GM12878 (cell line): Measurements from ENCODE around the gene ANO4.

Experiments
- EZH2 ChIP-seq: IDR thresholded peaks from 2 replicates; pipeline ENCODE4 v1.6.1; 2012; ENCODE audit warnings: low read depth, mild to moderate bottlenecking, control low read depth, inconsistent platforms, low read length, borderline replicate concordance; ENCODE audit not compliant: control insufficient read depth
- HDGF ChIP-seq: fragments of 450-650 bp; IDR thresholded peaks from 2 replicates; pipeline ENCODE4 v1.6.1; 2016; ENCODE audit warnings: antibody characterized with exemption
- RCOR1 ChIP-seq: conservative IDR thresholded peaks from 2 replicates; pipeline ENCODE4 v1.6.1; 2012; ENCODE audit warnings: low read depth, low read length, improper control_type of control experiment
- ZNF274 ChIP-seq: IDR thresholded peaks from one replicate; pipeline ENCODE4 v1.8.0; 2011; ENCODE audit not compliant: insufficient read length, insufficient read depth
- TF ChIP-seq, protein P1 (sequence below): IDR thresholded peaks from 2 replicates; pipeline ENCODE4 v1.6.1; 2012; ENCODE audit warnings: improper control_type of control experiment, low read depth, low read length; ENCODE audit not compliant: insufficient replicate concordance
- TF ChIP-seq, protein P2 (sequence below), 3 experiments: IDR thresholded peaks in 2 of 3; conservative IDR thresholded peaks in 1 of 3; 2 replicates each; pipeline ENCODE4 v1.5.1; 2011; ENCODE audit warnings: low read depth in 3 of 3, low read length in 3 of 3, mild to moderate bottlenecking in 3 of 3, control low read depth in 2 of 3, moderate library complexity in 2 of 3, inconsistent platforms in 1 of 3, mixed read lengths in 1 of 3; ENCODE audit not compliant: control insufficient read depth in 2 of 3, insufficient read depth in 1 of 3; ENCODE audit errors: extremely low read depth in 1 of 3
- TF ChIP-seq, protein P3 (sequence below): fragments of 450-650 bp; IDR thresholded peaks from 2 replicates; pipeline ENCODE4 v1.6.1; 2017; ENCODE audit warnings: mild to moderate bottlenecking
- TF ChIP-seq, protein P4 (sequence below): fragments of 450-650 bp; IDR thresholded peaks from 2 replicates; pipeline ENCODE4 v1.6.1; 2018; ENCODE audit warnings: mild to moderate bottlenecking, low read depth, moderate library complexity; ENCODE audit not compliant: partially characterized antibody

DNA sequence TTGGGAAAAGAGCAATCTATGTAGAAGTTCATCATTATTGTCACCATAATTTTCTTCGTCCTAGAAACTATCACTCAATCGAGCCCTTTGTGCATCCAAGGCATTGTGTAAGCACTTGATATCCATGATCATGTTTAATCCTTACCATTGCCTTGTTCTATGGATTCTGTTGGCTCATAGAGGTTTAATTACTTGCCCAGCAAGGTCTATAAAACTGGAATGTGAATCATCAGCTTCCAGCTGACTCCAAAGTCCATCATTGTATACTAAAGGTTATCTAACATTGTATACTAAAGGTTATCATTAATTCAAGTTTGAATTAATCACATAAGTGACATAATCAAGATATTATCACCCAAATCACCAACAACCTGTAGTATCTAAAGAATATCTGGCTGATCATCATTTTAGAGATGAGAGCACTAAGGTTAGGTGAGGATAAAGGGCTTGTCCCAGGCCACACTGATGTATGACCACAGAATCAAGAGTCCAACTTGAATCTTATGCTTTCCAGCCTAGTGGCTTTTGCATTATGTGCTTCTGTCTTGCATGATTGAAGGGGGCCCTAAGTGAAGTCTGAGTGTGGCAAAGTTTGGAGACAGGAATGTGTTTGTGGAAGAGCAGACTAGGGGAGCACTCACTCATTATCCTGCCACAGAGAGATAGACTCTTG is 188.1 kb downstream of the ANO4 start:
- TF ChIP-seq, protein P1, sequence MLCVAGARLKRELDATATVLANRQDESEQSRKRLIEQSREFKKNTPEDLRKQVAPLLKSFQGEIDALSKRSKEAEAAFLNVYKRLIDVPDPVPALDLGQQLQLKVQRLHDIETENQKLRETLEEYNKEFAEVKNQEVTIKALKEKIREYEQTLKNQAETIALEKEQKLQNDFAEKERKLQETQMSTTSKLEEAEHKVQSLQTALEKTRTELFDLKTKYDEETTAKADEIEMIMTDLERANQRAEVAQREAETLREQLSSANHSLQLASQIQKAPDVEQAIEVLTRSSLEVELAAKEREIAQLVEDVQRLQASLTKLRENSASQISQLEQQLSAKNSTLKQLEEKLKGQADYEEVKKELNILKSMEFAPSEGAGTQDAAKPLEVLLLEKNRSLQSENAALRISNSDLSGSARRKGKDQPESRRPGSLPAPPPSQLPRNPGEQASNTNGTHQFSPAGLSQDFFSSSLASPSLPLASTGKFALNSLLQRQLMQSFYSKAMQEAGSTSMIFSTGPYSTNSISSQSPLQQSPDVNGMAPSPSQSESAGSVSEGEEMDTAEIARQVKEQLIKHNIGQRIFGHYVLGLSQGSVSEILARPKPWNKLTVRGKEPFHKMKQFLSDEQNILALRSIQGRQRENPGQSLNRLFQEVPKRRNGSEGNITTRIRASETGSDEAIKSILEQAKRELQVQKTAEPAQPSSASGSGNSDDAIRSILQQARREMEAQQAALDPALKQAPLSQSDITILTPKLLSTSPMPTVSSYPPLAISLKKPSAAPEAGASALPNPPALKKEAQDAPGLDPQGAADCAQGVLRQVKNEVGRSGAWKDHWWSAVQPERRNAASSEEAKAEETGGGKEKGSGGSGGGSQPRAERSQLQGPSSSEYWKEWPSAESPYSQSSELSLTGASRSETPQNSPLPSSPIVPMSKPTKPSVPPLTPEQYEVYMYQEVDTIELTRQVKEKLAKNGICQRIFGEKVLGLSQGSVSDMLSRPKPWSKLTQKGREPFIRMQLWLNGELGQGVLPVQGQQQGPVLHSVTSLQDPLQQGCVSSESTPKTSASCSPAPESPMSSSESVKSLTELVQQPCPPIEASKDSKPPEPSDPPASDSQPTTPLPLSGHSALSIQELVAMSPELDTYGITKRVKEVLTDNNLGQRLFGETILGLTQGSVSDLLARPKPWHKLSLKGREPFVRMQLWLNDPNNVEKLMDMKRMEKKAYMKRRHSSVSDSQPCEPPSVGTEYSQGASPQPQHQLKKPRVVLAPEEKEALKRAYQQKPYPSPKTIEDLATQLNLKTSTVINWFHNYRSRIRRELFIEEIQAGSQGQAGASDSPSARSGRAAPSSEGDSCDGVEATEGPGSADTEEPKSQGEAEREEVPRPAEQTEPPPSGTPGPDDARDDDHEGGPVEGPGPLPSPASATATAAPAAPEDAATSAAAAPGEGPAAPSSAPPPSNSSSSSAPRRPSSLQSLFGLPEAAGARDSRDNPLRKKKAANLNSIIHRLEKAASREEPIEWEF: no peak
- TF ChIP-seq, protein P2, sequence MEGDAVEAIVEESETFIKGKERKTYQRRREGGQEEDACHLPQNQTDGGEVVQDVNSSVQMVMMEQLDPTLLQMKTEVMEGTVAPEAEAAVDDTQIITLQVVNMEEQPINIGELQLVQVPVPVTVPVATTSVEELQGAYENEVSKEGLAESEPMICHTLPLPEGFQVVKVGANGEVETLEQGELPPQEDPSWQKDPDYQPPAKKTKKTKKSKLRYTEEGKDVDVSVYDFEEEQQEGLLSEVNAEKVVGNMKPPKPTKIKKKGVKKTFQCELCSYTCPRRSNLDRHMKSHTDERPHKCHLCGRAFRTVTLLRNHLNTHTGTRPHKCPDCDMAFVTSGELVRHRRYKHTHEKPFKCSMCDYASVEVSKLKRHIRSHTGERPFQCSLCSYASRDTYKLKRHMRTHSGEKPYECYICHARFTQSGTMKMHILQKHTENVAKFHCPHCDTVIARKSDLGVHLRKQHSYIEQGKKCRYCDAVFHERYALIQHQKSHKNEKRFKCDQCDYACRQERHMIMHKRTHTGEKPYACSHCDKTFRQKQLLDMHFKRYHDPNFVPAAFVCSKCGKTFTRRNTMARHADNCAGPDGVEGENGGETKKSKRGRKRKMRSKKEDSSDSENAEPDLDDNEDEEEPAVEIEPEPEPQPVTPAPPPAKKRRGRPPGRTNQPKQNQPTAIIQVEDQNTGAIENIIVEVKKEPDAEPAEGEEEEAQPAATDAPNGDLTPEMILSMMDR (IDR thresholded peaks at IDR 0.05 in 2 of 3, conservative IDR thresholded peaks at IDR 0.05 in 1 of 3; ENCODE audit: control insufficient read depth in 2 of 3, extremely low read depth in 1 of 3, insufficient read depth in 1 of 3, low read depth in 3 of 3, low read length in 3 of 3): no peak
- TF ChIP-seq HDGF (no peak), EZH2 (no peak), ZNF274 (no peak), RCOR1 (no peak)
- TF ChIP-seq, protein P3, sequence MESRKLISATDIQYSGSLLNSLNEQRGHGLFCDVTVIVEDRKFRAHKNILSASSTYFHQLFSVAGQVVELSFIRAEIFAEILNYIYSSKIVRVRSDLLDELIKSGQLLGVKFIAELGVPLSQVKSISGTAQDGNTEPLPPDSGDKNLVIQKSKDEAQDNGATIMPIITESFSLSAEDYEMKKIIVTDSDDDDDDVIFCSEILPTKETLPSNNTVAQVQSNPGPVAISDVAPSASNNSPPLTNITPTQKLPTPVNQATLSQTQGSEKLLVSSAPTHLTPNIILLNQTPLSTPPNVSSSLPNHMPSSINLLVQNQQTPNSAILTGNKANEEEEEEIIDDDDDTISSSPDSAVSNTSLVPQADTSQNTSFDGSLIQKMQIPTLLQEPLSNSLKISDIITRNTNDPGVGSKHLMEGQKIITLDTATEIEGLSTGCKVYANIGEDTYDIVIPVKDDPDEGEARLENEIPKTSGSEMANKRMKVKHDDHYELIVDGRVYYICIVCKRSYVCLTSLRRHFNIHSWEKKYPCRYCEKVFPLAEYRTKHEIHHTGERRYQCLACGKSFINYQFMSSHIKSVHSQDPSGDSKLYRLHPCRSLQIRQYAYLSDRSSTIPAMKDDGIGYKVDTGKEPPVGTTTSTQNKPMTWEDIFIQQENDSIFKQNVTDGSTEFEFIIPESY: no peak
- TF ChIP-seq, protein P4, sequence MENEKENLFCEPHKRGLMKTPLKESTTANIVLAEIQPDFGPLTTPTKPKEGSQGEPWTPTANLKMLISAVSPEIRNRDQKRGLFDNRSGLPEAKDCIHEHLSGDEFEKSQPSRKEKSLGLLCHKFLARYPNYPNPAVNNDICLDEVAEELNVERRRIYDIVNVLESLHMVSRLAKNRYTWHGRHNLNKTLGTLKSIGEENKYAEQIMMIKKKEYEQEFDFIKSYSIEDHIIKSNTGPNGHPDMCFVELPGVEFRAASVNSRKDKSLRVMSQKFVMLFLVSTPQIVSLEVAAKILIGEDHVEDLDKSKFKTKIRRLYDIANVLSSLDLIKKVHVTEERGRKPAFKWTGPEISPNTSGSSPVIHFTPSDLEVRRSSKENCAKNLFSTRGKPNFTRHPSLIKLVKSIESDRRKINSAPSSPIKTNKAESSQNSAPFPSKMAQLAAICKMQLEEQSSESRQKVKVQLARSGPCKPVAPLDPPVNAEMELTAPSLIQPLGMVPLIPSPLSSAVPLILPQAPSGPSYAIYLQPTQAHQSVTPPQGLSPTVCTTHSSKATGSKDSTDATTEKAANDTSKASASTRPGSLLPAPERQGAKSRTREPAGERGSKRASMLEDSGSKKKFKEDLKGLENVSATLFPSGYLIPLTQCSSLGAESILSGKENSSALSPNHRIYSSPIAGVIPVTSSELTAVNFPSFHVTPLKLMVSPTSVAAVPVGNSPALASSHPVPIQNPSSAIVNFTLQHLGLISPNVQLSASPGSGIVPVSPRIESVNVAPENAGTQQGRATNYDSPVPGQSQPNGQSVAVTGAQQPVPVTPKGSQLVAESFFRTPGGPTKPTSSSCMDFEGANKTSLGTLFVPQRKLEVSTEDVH: no peak
